Fibroblast of peridontal ligament (primary cell): ENCODE results near the gene NSMCE1.

ENCODE experiments used
- DNase-seq: peaks from one replicate; pipeline ENCODE4 v3.0.0-alpha.2; 2010; ENCODE audit errors: extremely low read depth

The NSMCE1 gene, protein sequence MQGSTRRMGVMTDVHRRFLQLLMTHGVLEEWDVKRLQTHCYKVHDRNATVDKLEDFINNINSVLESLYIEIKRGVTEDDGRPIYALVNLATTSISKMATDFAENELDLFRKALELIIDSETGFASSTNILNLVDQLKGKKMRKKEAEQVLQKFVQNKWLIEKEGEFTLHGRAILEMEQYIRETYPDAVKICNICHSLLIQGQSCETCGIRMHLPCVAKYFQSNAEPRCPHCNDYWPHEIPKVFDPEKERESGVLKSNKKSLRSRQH

GRCh38 chr16:27268376-27269299 is at the start of gene NSMCE1:
Gene NSMCE1 (minus strand): TSS chr16:27268772. CDS start chr16:27257570, 11,202 bp downstream.
- DNase-seq, result peak; percentile 97

GRCh38 chr16:27317738-27318391 is 49.3 kb upstream of the NSMCE1 start:
- no peak for DNase-seq

GRCh38 chr16:27317320-27317719 is 48.7 kb upstream of the NSMCE1 start:
- DNase-seq, result no peak

DNA sequence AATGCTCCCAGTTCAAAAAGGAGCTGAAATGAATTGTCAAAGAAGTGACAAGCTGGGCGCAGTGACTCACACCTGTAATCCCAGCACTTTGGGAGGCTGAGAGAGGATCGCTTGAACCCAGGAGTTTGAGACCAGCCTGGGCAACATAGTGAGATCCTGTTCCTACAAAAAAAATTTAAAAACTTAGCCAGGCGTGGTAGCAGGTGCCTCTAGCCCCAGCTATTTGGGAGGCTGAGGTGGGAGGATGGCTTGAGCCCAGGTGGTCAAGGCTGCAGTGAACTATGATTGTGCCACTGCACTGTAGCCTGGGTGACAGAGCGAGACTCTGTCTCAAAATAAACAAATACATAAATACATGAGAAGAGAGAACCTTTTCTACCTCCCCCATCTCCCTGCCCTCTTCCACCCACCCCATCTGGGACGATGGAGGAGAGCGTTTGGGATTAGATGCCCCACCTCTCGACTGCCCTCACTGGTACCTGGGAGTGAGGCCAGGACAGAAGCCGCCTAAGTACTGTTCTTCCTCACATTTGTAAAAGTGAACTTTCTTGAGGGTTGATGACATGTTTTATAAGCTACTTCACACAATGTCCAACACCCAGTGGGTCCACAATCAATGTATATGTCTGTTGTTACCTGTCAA is 47.6 kb upstream of the NSMCE1 start:
- DNase-seq, result no peak

- peak; percentile 52 for DNase-seq
Observed at GRCh38 chr16:27315333-27316037, 46.9 kb upstream of the NSMCE1 start.

DNA sequence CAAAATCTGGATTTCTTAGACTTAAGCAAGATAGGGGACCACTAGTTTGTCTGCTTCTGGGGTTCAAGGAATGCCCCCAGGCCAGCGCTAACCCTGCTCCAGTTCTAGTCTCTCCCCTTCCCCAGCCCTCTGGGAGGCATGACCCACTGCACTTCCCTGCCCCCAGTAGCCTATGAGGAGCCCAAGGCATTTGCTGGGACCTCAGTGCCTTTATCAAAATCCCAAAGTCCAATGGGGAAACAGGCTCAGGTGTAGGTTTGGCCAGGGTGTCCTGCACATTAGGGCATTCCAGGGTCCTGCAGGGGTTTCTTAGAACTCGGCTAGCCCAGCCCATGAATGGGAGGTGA is 46.4 kb upstream of the NSMCE1 start:
- DNase-seq, result no peak

DNA sequence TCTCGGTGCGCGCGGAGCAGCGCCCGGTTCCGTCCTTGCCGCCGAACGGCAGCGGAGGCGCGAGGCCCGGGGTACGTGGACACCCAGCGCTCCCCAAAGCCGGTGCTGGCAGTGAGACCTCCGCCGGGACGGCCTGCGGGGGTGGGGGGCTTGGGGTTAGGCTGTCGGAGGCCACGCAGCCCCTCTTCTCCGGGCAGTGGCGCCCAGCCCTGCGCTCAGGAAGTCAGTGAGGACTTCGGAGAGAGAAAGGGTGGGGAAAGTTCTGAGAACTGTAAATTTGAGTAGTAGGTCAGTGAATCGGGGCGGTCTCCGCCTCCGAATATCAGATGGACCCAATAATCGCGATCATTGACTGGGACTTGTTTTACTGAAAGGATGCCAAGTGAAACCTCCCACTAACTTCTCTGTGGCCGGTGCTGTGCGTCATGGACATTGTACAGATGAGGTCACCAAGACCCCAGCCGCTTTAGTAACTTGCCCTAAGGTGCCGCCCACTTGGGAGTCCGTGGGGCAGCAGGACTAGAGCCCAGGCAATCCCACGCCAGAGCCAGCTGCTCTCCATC is 45.7 kb upstream of the NSMCE1 start:
- DNase-seq, result peak; percentile 98

DNA sequence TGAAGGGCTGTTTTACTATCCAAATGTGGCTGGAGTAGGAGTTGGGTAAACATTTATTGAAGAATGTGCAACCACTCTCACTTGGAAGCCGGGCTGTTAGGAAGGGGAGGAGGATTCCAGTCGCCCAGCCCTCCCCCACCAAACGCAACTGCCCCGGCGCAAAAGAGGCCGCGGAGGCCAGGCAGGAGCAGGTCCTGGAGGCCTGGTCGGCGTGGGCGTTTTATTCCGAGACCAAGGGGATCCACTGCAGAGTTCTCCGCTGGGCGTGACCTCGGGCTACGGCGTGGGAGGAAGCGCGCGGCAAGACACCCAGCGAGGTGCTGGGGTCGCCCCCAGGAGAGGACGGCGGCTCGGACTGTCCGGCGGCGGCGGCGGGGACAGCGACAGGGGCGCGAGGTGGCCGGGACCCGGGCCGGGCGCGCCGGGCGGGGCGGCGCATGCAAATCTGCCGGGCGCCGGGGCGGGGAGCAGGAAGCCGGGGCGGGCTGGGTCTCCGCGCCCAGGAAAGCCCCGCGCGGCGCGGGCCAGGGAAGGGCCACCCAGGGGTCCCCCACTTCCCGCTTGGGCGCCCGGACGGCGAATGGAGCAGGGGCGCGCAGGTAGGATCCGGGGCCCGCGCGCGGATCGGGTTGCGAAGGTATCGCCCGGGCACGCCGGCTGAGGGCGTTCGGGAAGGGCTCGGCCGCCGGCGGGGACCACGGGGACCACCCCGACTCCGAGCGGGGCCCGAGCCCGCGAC is 45.0 kb upstream of the NSMCE1 start, which contains the start of gene IL4R:
TSS of gene IL4R (plus strand) at position 553 of the 739 bp plus-strand sequence. CDS start 26,230 bp downstream, outside the sequence.
- peak; percentile 83 for DNase-seq

DNA sequence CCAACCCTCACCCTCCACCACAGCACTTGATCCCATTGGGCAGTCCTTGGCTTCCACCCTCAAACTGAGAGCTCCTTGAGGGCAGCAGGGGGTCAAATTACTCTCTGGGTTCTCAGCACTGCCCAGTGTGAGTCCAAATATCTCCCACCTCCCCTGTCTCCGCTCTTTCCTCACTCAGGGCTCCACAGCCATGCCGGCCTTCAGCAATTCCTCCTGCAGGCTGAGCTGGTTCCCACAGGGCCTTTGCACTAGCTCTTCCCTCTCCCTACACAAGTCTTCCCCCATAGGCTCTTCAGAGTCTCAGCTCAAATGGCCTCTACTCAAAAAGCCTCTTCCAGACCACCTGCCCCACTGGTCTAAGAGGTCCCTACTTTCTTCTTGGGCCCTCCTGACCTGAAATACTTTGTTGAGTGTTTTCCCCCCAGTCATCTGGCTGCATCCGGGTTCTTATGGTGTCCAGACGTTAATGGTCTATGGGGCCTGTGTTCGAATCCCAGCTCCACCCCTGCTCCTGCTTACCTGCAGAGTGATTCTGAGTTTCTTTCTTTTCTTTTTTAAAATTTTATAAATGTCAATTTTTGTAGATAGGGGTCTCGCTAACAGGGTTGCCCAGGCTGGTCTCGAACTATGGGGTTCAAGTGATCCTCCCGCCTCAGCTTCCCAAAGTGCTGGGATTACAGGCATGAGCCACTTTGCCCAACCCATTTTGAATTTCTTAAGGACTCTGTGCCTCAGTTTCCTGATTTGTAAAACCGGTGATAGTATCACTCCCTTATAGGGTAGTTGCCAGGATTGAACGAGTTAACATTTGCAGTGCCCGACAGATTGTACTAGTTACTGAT is 44.2 kb upstream of the NSMCE1 start:
- DNase-seq, result no peak

GRCh38 chr16:27311897-27312303 is 43.3 kb upstream of the NSMCE1 start:
- no peak for DNase-seq

DNA sequence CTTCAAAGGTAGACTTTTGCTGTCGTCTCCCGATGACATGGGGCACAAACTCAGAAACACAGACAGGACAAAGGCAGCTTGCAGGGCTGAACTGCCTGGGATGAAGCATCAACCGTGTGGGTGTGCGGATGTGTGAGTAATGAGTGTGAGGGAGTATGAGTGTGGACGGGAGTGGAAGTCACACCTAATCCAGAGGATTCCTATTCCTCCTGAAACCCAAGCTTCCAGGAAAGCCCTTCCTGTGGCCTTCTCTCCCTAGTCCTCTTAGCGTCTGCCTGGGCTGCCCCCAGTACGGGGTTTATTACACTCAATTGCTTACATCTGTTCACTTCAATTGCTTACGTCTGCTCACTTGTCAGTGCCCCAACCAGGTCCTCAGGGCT is 42.9 kb upstream of the NSMCE1 start:
- DNase-seq, result no peak

DNA sequence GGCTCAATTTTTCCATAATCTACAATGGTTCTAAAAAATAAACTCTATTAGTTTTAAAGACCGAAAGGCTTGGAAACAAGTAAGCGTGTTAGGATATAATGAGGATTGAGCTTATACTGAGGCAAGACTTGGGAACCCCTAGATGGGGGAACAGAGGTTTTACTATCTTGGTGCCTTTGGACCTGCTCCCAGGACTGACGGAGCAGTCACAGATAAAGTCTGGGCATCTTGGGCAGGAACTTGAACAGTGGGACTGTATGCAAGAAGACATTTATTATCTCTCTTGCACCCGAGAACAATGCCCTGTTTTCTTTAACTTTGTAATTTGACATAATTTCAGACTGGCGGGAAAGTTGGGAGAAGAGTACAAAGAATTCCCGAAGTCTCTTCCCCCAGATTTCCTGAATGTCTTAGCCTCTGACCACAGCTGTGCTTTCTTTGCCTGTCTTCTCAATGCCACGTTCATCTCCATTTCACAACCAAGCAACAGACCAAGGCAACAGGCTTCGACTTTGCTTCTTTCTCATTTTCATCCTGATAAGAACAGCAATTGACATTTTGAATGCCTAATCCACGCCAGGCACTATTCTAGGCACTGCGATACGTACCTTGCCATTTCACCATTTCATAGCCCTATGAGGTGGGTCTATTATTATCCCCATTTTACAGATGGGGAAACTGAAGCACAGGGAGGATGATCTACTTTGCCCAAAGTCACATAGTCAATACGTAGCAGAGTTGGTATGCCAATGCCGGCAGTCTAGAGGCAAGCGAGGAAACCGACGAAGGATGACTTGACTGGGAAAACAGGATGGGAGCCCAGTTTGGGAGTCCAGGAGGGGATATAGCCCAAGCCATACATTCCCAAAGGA is 42.2 kb upstream of the NSMCE1 start:
- no peak for DNase-seq

DNA sequence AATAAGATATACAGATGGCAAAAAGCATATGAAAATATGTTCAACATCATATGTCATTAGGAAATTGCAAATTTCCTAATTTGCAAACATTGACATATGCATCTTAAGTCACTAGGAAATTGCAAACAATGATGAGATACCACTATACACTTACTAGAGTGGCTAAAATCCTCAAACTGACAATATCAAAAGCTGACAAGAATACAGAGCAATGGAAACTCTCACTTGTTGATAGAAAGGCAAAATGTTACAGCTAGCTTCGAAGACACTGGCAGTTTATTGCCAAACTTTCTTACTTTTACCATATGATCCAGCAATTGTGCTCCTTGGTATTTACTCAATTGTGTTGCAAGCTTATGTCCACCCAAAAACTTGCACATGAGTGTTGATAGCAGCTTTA is 40.2 kb upstream of the NSMCE1 start:
- no peak for DNase-seq

GRCh38 chr16:27305839-27306442 is 37.4 kb upstream of the NSMCE1 start:
- DNase-seq, result no peak

GRCh38 chr16:27304881-27305745 is 36.5 kb upstream of the NSMCE1 start:
- peak; percentile 68 for DNase-seq

DNA sequence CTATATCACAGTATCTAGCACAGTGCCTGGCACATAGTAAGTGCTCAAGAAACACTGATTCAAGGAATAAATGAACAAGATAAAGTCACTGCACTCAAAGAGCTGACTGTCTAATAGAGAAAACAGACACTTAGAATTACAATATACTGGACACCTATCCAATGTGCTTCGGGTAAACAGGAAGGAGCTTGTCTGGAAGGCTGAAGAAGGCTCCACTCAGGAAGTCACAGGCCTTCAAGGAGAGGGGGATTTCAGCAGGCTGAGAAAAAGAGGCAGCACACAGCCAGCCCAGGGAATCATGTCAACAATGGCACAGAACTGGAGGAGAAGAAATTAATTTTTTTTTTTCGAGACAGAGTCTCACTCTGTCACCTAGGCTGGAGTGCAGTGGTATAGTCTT is 35.5 kb upstream of the NSMCE1 start:
- DNase-seq, result no peak
